K562 (cell line): Measurements from ENCODE around the gene PEAR1. TPM values are rescaled to one million over a fixed set of nuclear protein-coding genes. Genes with fewer than 3 reads are reported as not detected.

ENCODE experiments used
- CAMTA2 ChIP-seq: fragments of 250-450 bp; sonication (Bioruptor Pico); conservative IDR thresholded peaks from 2 replicates; pipeline ENCODE4 v1.5.1; 2022
- CBX3 ChIP-seq, 2 experiments: IDR thresholded peaks; 1 replicate in 1 of 2; 2 replicates in 1 of 2; pipeline ENCODE4 v1.6.1; 2012; ENCODE audit warnings: inconsistent platforms in 2 of 2, low read length in 2 of 2, borderline replicate concordance in 1 of 2, control low read depth in 1 of 2
- CTCFL ChIP-seq: IDR thresholded peaks from 2 replicates; pipeline ENCODE4 v1.6.1; 2011; ENCODE audit warnings: borderline replicate concordance, low read depth, mild to moderate bottlenecking, moderate library complexity, low read length; ENCODE audit not compliant: insufficient read depth, poor library complexity, severe bottlenecking
- FOXK2 ChIP-seq, 2 experiments: fragments of 450-650 bp; IDR thresholded peaks in 1 of 2; conservative IDR thresholded peaks in 1 of 2; 2 replicates each; pipeline ENCODE4 v1.6.1; 2016; ENCODE audit warnings: low read depth in 2 of 2, mild to moderate bottlenecking in 1 of 2
- HDAC3 ChIP-seq: fragments of 450-650 bp; IDR thresholded peaks from 2 replicates; pipeline ENCODE4 v1.6.1; 2018; ENCODE audit warnings: borderline replicate concordance, mild to moderate bottlenecking, moderate library complexity; ENCODE audit not compliant: partially characterized antibody
- HDAC6 ChIP-seq: IDR thresholded peaks from 2 replicates; pipeline ENCODE4 v1.6.1; 2012; ENCODE audit warnings: low read depth, mild to moderate bottlenecking, control low read depth, inconsistent platforms, low read length, moderate library complexity
- KDM1A ChIP-seq, 2 experiments: fragments of 450-650 bp; IDR thresholded peaks; 2 replicates each; pipeline ENCODE4 v1.6.1; 2016; ENCODE audit warnings: mild to moderate bottlenecking in 2 of 2
- KLF16 ChIP-seq: IDR thresholded peaks from 2 replicates; pipeline ENCODE4 v1.6.1; 2016; ENCODE audit warnings: antibody characterized with exemption
- MTA1 ChIP-seq: fragments of 450-650 bp; IDR thresholded peaks from 2 replicates; pipeline ENCODE4 v1.6.1; 2017; ENCODE audit warnings: borderline replicate concordance
- NBN ChIP-seq: fragments of 450-650 bp; IDR thresholded peaks from 2 replicates; pipeline ENCODE4 v1.6.1; 2016; ENCODE audit warnings: low read depth, mild to moderate bottlenecking
- RBM14 ChIP-seq: fragments of 200-400 bp; formaldehyde crosslinking; IDR thresholded peaks from 2 replicates; pipeline ENCODE4 v1.6.1; 2018; ENCODE audit warnings: low read depth, mild to moderate bottlenecking, low read length, moderate library complexity, borderline replicate concordance; ENCODE audit not compliant: insufficient read depth
- RBM25 ChIP-seq: fragments of 200-400 bp; formaldehyde crosslinking; IDR thresholded peaks from 2 replicates; pipeline ENCODE4 v1.6.1; 2018; ENCODE audit warnings: low read length, low read depth, moderate library complexity; ENCODE audit not compliant: severe bottlenecking
- SFPQ ChIP-seq: fragments of 200-400 bp; formaldehyde crosslinking; IDR thresholded peaks from 2 replicates; pipeline ENCODE4 v1.6.1; 2017; ENCODE audit warnings: mild to moderate bottlenecking, low read depth, low read length, moderate library complexity
- SMAD2 ChIP-seq: fragments of 150-350 bp; IDR thresholded peaks from 2 replicates; pipeline ENCODE4 v1.6.1; 2014; ENCODE audit warnings: low read depth, mild to moderate bottlenecking, low read length
- SREBF2 ChIP-seq: sonication (generic); formaldehyde crosslinking; IDR thresholded peaks from 2 replicates; pipeline ENCODE4 v1.4.0; 2020; ENCODE audit warnings: mild to moderate bottlenecking, missing genetic modification reagents
- SRF ChIP-seq, 2 experiments: fragments of 250-450, 450-650 bp in 1 of 2; sonication (Bioruptor Pico) in 1 of 2; sonication (generic) in 1 of 2; formaldehyde crosslinking; IDR thresholded peaks; 2 replicates each; pipeline versions ENCODE4 v1.5.0 to v1.5.1; 2020 to 2022; ENCODE audit warnings: mild to moderate bottlenecking in 1 of 2, missing genetic modification reagents in 1 of 2
- SRSF7 ChIP-seq: fragments of 200-400 bp; formaldehyde crosslinking; optimal IDR thresholded peaks from 2 replicates; pipeline ENCODE3; 2017; ENCODE audit warnings: mild to moderate bottlenecking, low read depth, low read length
- TARDBP ChIP-seq: fragments of 450-650 bp; IDR thresholded peaks from 2 replicates; pipeline ENCODE4 v1.6.1; 2016
- TGIF2 ChIP-seq: sonication (generic); formaldehyde crosslinking; IDR thresholded peaks from 2 replicates; pipeline ENCODE4 v1.8.1; 2022; ENCODE audit warnings: mild to moderate bottlenecking, missing genetic modification reagents, moderate library complexity
- USF1 ChIP-seq: sonication (generic); formaldehyde crosslinking; IDR thresholded peaks from 2 replicates; pipeline ENCODE4 v1.9.0; 2022; ENCODE audit warnings: mild to moderate bottlenecking, missing genetic modification reagents
- ZNF217 ChIP-seq: sonication (generic); formaldehyde crosslinking; IDR thresholded peaks from 2 replicates; pipeline ENCODE4 v1.8.0; 2022; ENCODE audit warnings: mild to moderate bottlenecking, missing genetic modification reagents
- ZNF639 ChIP-seq, 2 experiments: fragments of 200-800 bp in 1 of 2; sonication (Bioruptor generic) in 1 of 2; sonication (generic) in 1 of 2; formaldehyde crosslinking in 1 of 2; IDR thresholded peaks in 1 of 2; conservative IDR thresholded peaks in 1 of 2; 2 replicates each; pipeline versions ENCODE4 v1.5.0 to v1.6.1; 2016 to 2020; ENCODE audit warnings: missing compliant biosample characterization in 1 of 2, missing genetic modification characterization in 1 of 2, missing genetic modification reagents in 1 of 2
- ZNF77 ChIP-seq: fragments of 250-450 bp; sonication (Bioruptor Pico); IDR thresholded peaks from 2 replicates; pipeline ENCODE4 v1.5.0; 2020
- ZNF830 ChIP-seq: fragments of 250-450 bp; sonication (Bioruptor Pico); IDR thresholded peaks from 2 replicates; pipeline ENCODE4 v1.5.0; 2021; ENCODE audit warnings: mild to moderate bottlenecking
- polyA plus RNA-seq, 8 experiments: library from polyadenylated mRNA; depleted of rRNA in 4 of 8; stranded (reverse) in 5 of 8; unstranded in 3 of 8; fragments of >200 nt; fragmentation: Nextera tagmentation in 2 of 8; fragmentation: Illumina TruSeq in 1 of 8; extraction: Ambion mirVana in 2 of 8; extraction: Trizol in 1 of 8; gene quantifications; 2 replicates each; pipeline versions ENCODE4 v1.2.1 to v1.2.3, GENCODE V29; 2011 to 2014; ENCODE audit warnings: inconsistent platforms in 1 of 8, missing spikeins in 1 of 8
- total RNA-seq, 7 experiments: library from RNA; depleted of rRNA in 6 of 7; stranded (reverse); fragments of >200 nt in 6 of 7; fragmentation: Illumina TruSeq in 2 of 7; extraction: Trizol in 2 of 7; gene quantifications; 2 replicates each; pipeline versions ENCODE4 v1.2.1 to v1.2.3, GENCODE V29; 2011 to 2021; ENCODE audit warnings: low replicate concordance in 1 of 7

Gene PEAR1
- total and polyA plus RNA-seq, 9 of the 15 experiments (the other 6 are each of a cell fraction or from before 2014, with no cell fraction given): 0.87 to 13.9 (median 6.1) TPM

GRCh38 chr1:156963621-156964020 lies 70.1 kb downstream of the PEAR1 start (continued):
- TF ChIP-seq ZNF639 (CRISPR knock-in tag; conservative IDR thresholded peaks at IDR 0.05 in 1 of 2, IDR thresholded peaks at IDR 0.05 in 1 of 2) (peak in 1 of 2 experiments; percentile 20; a peak in 1 of 4 replicates), TGIF2 (CRISPR knock-in tag) (no peak), USF1 (CRISPR knock-in tag) (peak; percentile 70), CTCFL (no peak), ZNF217 (CRISPR knock-in tag) (no peak), SRF (CRISPR knock-in tag; IDR thresholded peaks at IDR 0.05) (no peak), KLF16 (no peak), TARDBP (no peak), CBX3 (IDR thresholded peaks at IDR 0.05; ENCODE audit: borderline replicate concordance in 1 of 2, low read length in 2 of 2) (no peak), RBM25 (no peak), HDAC3 (no peak), ZNF77 (CRISPR knock-in tag) (no peak), SRSF7 (no peak), CAMTA2 (CRISPR knock-in tag) (no peak), NBN (no peak), SFPQ (no peak), MTA1 (no peak), KDM1A (IDR thresholded peaks at IDR 0.05) (peak; percentile 69 to 81), HDAC6 (no peak), FOXK2 (conservative IDR thresholded peaks at IDR 0.05 in 1 of 2, IDR thresholded peaks at IDR 0.05 in 1 of 2; ENCODE audit: low read depth in 2 of 2) (no peak), SREBF2 (no peak), SMAD2 (no peak), ZNF830 (CRISPR knock-in tag) (no peak), RBM14 (no peak)
